IMR-90 (cell line): Measurements from ENCODE around the gene MLLT10. TPM values are rescaled to one million over a fixed set of nuclear protein-coding genes. Genes with fewer than 3 reads are reported as not detected.

ENCODE experiments used
- ATAC-seq: fragments of 200-7000 bp; cut with Tn5 transposase; 2 replicates; pipeline ENCODE4 v1.9.1; 2020; ENCODE audit warnings: low read depth, mild to moderate bottlenecking, moderate library complexity
- BruUV-seq: library from RNA; stranded (reverse); fragments of 400-500 nt; replicated peaks from 2 replicates; lab custom pipeline; 2021; lab: Mats Ljungman, UMichigan
- CTCF ChIA-PET: fragments of 300-600 bp; formaldehyde crosslinking; extraction: SDS; loops from one replicate; lab custom pipeline; 2021; ENCODE audit warnings: antibody characterized with exemption; lab: Yijun Ruan, JAX
- POLR2A ChIA-PET: fragments of 300-600 bp; sonication (Branson Sonifier 250); formaldehyde crosslinking; loops from one replicate; lab custom pipeline; 2022; ENCODE audit warnings: antibody characterized with exemption; ENCODE audit not compliant: unreplicated experiment; lab: Charles Lee
- DNase-seq: peaks from one replicate; pipeline ENCODE4 v3.0.0; 2013
- H2AFZ ChIP-seq: replicated peaks from 2 replicates; pipeline ENCODE3; 2013; ENCODE audit warnings: low read length, mild to moderate bottlenecking; ENCODE audit not compliant: poor library complexity
- H2AK5ac ChIP-seq: 2 replicates; pipeline ENCODE4 v1.6.1; 2013; ENCODE audit warnings: low read depth, low read length, inconsistent platforms
- H2AK9ac ChIP-seq: replicated peaks from 2 replicates; pipeline ENCODE3; 2013; ENCODE audit warnings: mild to moderate bottlenecking, low read depth, low read length, moderate library complexity; ENCODE audit not compliant: poor library complexity
- H2BK120ac ChIP-seq: 2 replicates; pipeline ENCODE4 v1.6.1; 2013; ENCODE audit warnings: low read depth, low read length, inconsistent platforms
- H2BK15ac ChIP-seq: 3 replicates; pipeline ENCODE4 v1.6.1; 2013; ENCODE audit warnings: low read depth, low read length, inconsistent platforms
- H2BK20ac ChIP-seq: 2 replicates; pipeline ENCODE4 v1.6.1; 2013; ENCODE audit warnings: low read depth, mild to moderate bottlenecking, inconsistent platforms, low read length, moderate library complexity
- H2BK5ac ChIP-seq: 2 replicates; pipeline ENCODE4 v1.6.1; 2013; ENCODE audit warnings: mild to moderate bottlenecking, low read depth, low read length, inconsistent platforms; ENCODE audit not compliant: poor library complexity, severe bottlenecking
- H3K14ac ChIP-seq: replicated peaks from 2 replicates; pipeline ENCODE4 v1.6.1; 2013; ENCODE audit warnings: low read depth, low read length, inconsistent platforms
- H3K18ac ChIP-seq: 2 replicates; pipeline ENCODE4 v1.6.1; 2013; ENCODE audit warnings: low read depth, low read length, control low read depth
- H3K23ac ChIP-seq: 2 replicates; pipeline ENCODE4 v1.6.1; 2013; ENCODE audit warnings: low read depth, low read length, inconsistent platforms
- H3K27ac ChIP-seq: 2 replicates; pipeline ENCODE4 v1.5.1; 2013; ENCODE audit warnings: mild to moderate bottlenecking, control low read depth, low read length; ENCODE audit not compliant: insufficient read depth
- H3K27me3 ChIP-seq: 2 replicates; pipeline ENCODE4 v1.6.1; 2013; ENCODE audit warnings: low read length; ENCODE audit not compliant: control insufficient read depth, insufficient read depth
- H3K36me3 ChIP-seq: 2 replicates; pipeline ENCODE4 v1.6.1; 2013; ENCODE audit warnings: low read length, mixed read lengths; ENCODE audit not compliant: control insufficient read depth, insufficient read depth
- H3K4ac ChIP-seq: 2 replicates; pipeline ENCODE4 v1.6.1; 2013; ENCODE audit warnings: low read depth, low read length, inconsistent platforms
- H3K4me1 ChIP-seq: 2 replicates; pipeline ENCODE4 v1.6.1; 2013; ENCODE audit warnings: low read length, mixed read lengths; ENCODE audit not compliant: control insufficient read depth, insufficient read depth
- H3K4me2 ChIP-seq: 2 replicates; pipeline ENCODE4 v1.6.1; 2013; ENCODE audit warnings: low read depth, mild to moderate bottlenecking, control low read depth, low read length, moderate library complexity
- H3K4me3 ChIP-seq: 2 replicates; pipeline ENCODE4 v1.5.1; 2013; ENCODE audit warnings: low read depth, mild to moderate bottlenecking, control low read depth, low read length, moderate library complexity; ENCODE audit not compliant: insufficient read depth
- H3K56ac ChIP-seq: 2 replicates; pipeline ENCODE4 v1.6.1; 2013; ENCODE audit warnings: low read length, inconsistent platforms; ENCODE audit not compliant: insufficient read depth; ENCODE audit errors: extremely low read depth
- H3K79me1 ChIP-seq, 2 experiments: 2 replicates each; pipeline ENCODE4 v1.6.1; 2013; ENCODE audit warnings: low read length in 2 of 2, inconsistent platforms in 1 of 2, low read depth in 1 of 2
- H3K9ac ChIP-seq: 2 replicates; pipeline ENCODE4 v1.6.1; 2013; ENCODE audit warnings: low read depth, low read length, control low read depth
- H3K9me1 ChIP-seq: 2 replicates; pipeline ENCODE4 v1.6.1; 2013; ENCODE audit warnings: low read length, inconsistent platforms; ENCODE audit not compliant: insufficient read depth
- H3K9me3 ChIP-seq: 2 replicates; pipeline ENCODE4 v1.6.1; 2013; ENCODE audit warnings: low read length; ENCODE audit not compliant: control insufficient read depth, insufficient read depth
- H4K20me1 ChIP-seq: 2 replicates; pipeline ENCODE4 v1.6.1; 2013; ENCODE audit warnings: low read length, inconsistent platforms; ENCODE audit not compliant: insufficient read depth
- H4K5ac ChIP-seq: 2 replicates; pipeline ENCODE4 v1.6.1; 2013; ENCODE audit warnings: mild to moderate bottlenecking, low read depth, low read length, control low read depth
- H4K8ac ChIP-seq, 2 experiments: 2 replicates each; pipeline ENCODE4 v1.6.1; 2013; ENCODE audit warnings: low read depth in 2 of 2, low read length in 2 of 2, control low read depth in 1 of 2, inconsistent platforms in 1 of 2
- H4K91ac ChIP-seq: 2 replicates; pipeline ENCODE4 v1.6.1; 2013; ENCODE audit warnings: low read depth, low read length, inconsistent platforms; ENCODE audit not compliant: insufficient read depth
- BHLHE40 ChIP-seq: fragments of 150-350 bp; IDR thresholded peaks from 2 replicates; pipeline ENCODE4 v1.6.1; 2016; ENCODE audit warnings: mild to moderate bottlenecking, low read depth, low read length
- CHD1 ChIP-seq: IDR thresholded peaks from 2 replicates; pipeline ENCODE4 v1.6.1; 2012; ENCODE audit warnings: low read depth, low read length, improper control_type of control experiment
- FOS ChIP-seq: fragments of 150-350 bp; IDR thresholded peaks from 2 replicates; pipeline ENCODE4 v1.6.1; 2016; ENCODE audit warnings: low read depth, low read length
- MAFK ChIP-seq: IDR thresholded peaks from 2 replicates; pipeline ENCODE4 v1.6.1; 2012; ENCODE audit warnings: low read depth, low read length, improper control_type of control experiment
- MAZ ChIP-seq: IDR thresholded peaks from 2 replicates; pipeline ENCODE4 v1.6.1; 2012; ENCODE audit warnings: low read depth, mild to moderate bottlenecking, low read length, improper control_type of control experiment, moderate library complexity, borderline replicate concordance
- MXI1 ChIP-seq: IDR thresholded peaks from 2 replicates; pipeline ENCODE4 v1.6.1; 2012; ENCODE audit warnings: low read depth, mild to moderate bottlenecking, low read length, moderate library complexity, borderline replicate concordance
- NFE2L2 ChIP-seq: fragments of 150-350 bp; IDR thresholded peaks from 2 replicates; pipeline ENCODE4 v1.6.1; 2016; ENCODE audit warnings: low read depth, mild to moderate bottlenecking, low read length
- POLR2A ChIP-seq: IDR thresholded peaks from 2 replicates; pipeline ENCODE4 v1.6.1; 2012; ENCODE audit warnings: mild to moderate bottlenecking, low read depth, low read length
- RAD21 ChIP-seq: IDR thresholded peaks from 2 replicates; pipeline ENCODE4 v1.6.1; 2012; ENCODE audit warnings: low read length, improper control_type of control experiment
- RCOR1 ChIP-seq: IDR thresholded peaks from 2 replicates; pipeline ENCODE4 v1.6.1; 2012; ENCODE audit warnings: mild to moderate bottlenecking, low read length, improper control_type of control experiment; ENCODE audit not compliant: insufficient replicate concordance
- RFX5 ChIP-seq: IDR thresholded peaks from 2 replicates; pipeline ENCODE4 v1.8.0; 2012; ENCODE audit warnings: low read depth, mild to moderate bottlenecking, low read length, moderate library complexity
- SMC3 ChIP-seq: fragments of 150-350 bp; IDR thresholded peaks from 2 replicates; pipeline ENCODE4 v1.6.1; 2016; ENCODE audit warnings: low read depth, mild to moderate bottlenecking, antibody characterized with exemption, low read length, moderate library complexity
- USF2 ChIP-seq: fragments of 150-350 bp; IDR thresholded peaks from 2 replicates; pipeline ENCODE4 v1.6.1; 2017; ENCODE audit warnings: mild to moderate bottlenecking, antibody characterized with exemption, low read length, low read depth
- WGBS, 2 experiments: methylation state at CpG; one replicate each; pipeline versions ENCODE4 v1.1.5 to v1.1.7; 2013; ENCODE audit warnings: missing lambda C conversion rate in 2 of 2; ENCODE audit not compliant: insufficient read length in 1 of 2; ENCODE audit errors: extremely low coverage in 2 of 2; 5-methylcytosine and 5-hydroxymethylcytosine counted together
- dilution Hi-C: fragments of 300-500 bp; cut with HindIII; formaldehyde crosslinking; loops from one replicate; pipeline ENCODE4 v1.14.3; 2018; ENCODE audit warnings: low sequenced_read_pairs; ENCODE audit not compliant: unreplicated experiment
- in situ Hi-C: fragments of 300-500 bp; cut with MboI; formaldehyde crosslinking; loops from 3 replicates; pipeline ENCODE4 v1.14.3; 2019; ENCODE audit warnings: low sequenced_read_pairs, inconsistent platforms, mixed read lengths
- intact Hi-C: fragments of 100-400 bp; cut with micrococcal nuclease; formaldehyde crosslinking; loops from 2 replicates; pipeline ENCODE4 v1.10.0; 2022
- polyA plus RNA-seq, 3 experiments: library from polyadenylated mRNA; depleted of rRNA; stranded (reverse); fragments of >200 nt; gene quantifications; 2 replicates each; pipeline ENCODE4 v1.2.3, GENCODE V29; 2012; ENCODE audit warnings: low replicate concordance in 1 of 3
- total RNA-seq: library from RNA; depleted of rRNA; stranded (reverse); fragments of >200 nt; gene quantifications from 2 replicates; pipeline ENCODE4 v1.2.3, GENCODE V29; 2012
- TF ChIP-seq, protein P1 (sequence below): fragments of 150-350 bp; IDR thresholded peaks from 2 replicates; pipeline ENCODE4 v1.6.1; 2016; ENCODE audit warnings: low read depth, mild to moderate bottlenecking, low read length, moderate library complexity, borderline replicate concordance
- TF ChIP-seq, protein P2 (sequence below): conservative IDR thresholded peaks from 2 replicates; pipeline ENCODE4 v1.5.1; 2012; ENCODE audit warnings: mild to moderate bottlenecking, low read depth, low read length, improper control_type of control experiment

MLLT10 gene
- total and polyA plus RNA-seq, 2 of the 4 experiments (the other 2 are of a cell fraction), result 22.5 to 29.0 TPM

DNA sequence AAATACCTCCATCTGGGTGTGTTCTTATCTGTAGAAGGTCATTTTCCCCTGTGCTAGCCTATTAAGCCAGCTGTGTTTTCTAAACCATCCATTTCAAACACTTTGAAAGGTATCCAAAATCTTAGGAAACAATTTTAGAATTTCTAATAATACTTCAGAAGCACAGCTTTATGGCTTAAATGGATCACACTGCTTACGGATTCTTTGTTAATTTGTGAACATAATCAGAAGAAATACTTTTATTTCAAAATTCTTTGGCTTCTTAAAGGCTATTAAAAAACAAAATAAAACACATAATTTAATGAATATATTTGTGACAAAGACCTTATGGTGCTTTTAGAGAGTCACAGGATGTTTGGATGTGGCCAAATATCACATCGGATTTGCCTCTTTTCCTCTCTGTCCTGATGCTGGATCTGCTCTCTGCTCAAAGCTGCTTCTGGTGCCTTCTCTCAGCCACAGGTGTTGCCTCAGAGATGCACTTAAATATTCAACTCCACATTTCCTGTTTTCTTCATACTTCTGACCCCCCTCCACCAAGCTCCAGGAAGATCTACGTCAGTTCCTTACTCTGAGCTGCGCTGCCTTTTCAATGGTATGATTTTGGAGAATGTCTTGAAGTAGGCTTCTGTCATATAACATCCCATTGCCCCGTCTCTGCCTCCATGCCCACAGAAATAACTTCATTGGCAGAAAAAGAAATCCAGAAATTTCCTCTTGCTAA is 230.6 kb downstream of the MLLT10 start:
- H3K18ac ChIP-seq, result no peak overlapping the region
- no peak overlapping the region for H2BK5ac ChIP-seq
- no peak overlapping the region for H3K27ac ChIP-seq
- H3K4me1 ChIP-seq, result no peaks in the 10 kb centered on the region
- ChIA-PET POLR2A (no interaction called here), CTCF (no interaction called here)
- no peak overlapping the region for H4K5ac ChIP-seq
- dilution Hi-C loops, result no loop called here
- H2BK120ac ChIP-seq, result no peak overlapping the region
- H3K56ac ChIP-seq, result no peak overlapping the region
- H3K36me3 ChIP-seq, result 0 out of 2 replicates have a peak, but pooled peaks cover 1% of the 10 kb centered on the region
- in situ Hi-C loops, result no loop called here
- H3K14ac ChIP-seq, result no peak overlapping the region
- no peak overlapping the region for H3K4me3 ChIP-seq
- no peak overlapping the region for H2AK9ac ChIP-seq
- DNase-seq (no peak), ATAC-seq (no peak)
- TF ChIP-seq BHLHE40 (no peak), NFE2L2 (no peak), USF2 (no peak), RAD21 (no peak), MXI1 (no peak), RCOR1 (no peak), RFX5 (no peak), MAZ (no peak), POLR2A (no peak), FOS (no peak), SMC3 (no peak), MAFK (no peak), CHD1 (no peak)
- TF ChIP-seq, protein P1, sequence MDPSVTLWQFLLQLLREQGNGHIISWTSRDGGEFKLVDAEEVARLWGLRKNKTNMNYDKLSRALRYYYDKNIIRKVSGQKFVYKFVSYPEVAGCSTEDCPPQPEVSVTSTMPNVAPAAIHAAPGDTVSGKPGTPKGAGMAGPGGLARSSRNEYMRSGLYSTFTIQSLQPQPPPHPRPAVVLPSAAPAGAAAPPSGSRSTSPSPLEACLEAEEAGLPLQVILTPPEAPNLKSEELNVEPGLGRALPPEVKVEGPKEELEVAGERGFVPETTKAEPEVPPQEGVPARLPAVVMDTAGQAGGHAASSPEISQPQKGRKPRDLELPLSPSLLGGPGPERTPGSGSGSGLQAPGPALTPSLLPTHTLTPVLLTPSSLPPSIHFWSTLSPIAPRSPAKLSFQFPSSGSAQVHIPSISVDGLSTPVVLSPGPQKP, result no peak
- TF ChIP-seq, protein P2, sequence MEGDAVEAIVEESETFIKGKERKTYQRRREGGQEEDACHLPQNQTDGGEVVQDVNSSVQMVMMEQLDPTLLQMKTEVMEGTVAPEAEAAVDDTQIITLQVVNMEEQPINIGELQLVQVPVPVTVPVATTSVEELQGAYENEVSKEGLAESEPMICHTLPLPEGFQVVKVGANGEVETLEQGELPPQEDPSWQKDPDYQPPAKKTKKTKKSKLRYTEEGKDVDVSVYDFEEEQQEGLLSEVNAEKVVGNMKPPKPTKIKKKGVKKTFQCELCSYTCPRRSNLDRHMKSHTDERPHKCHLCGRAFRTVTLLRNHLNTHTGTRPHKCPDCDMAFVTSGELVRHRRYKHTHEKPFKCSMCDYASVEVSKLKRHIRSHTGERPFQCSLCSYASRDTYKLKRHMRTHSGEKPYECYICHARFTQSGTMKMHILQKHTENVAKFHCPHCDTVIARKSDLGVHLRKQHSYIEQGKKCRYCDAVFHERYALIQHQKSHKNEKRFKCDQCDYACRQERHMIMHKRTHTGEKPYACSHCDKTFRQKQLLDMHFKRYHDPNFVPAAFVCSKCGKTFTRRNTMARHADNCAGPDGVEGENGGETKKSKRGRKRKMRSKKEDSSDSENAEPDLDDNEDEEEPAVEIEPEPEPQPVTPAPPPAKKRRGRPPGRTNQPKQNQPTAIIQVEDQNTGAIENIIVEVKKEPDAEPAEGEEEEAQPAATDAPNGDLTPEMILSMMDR, result no peak
- no peak overlapping the region for H3K23ac ChIP-seq
- no peaks in the 10 kb centered on the region; a peak in 1 of 4 replicates for H3K79me1 ChIP-seq
- WGBS, 2 experiments, result 40% methylated on average over 1 of the region's 5 CpGs; no CpG with 5 or more reads in 1 of the 2 experiments
- H3K27me3 ChIP-seq, result no peaks in the 10 kb centered on the region
- no peaks in the 10 kb centered on the region for H4K20me1 ChIP-seq
- no peak overlapping the region for H3K4ac ChIP-seq
- no peak overlapping the region for H2AFZ ChIP-seq
- no peak overlapping the region for H4K8ac ChIP-seq
- H2BK20ac ChIP-seq, result no peak overlapping the region
- intact Hi-C loops, result loop anchor here (5.0 kb wide), 1 partner anchor 148 kb away; no protein-coding TSS in a partner anchor
- H3K9me1 ChIP-seq, result no peaks in the 10 kb centered on the region
- no TSS peak for BruUV-seq
- no peak overlapping the region for H3K9ac ChIP-seq
- no peak overlapping the region for H2AK5ac ChIP-seq
- H4K91ac ChIP-seq, result no peak overlapping the region
- H2BK15ac ChIP-seq, result no peak overlapping the region
- no peaks in the 10 kb centered on the region for H3K9me3 ChIP-seq
- no peak overlapping the region for H3K4me2 ChIP-seq
